Prostate gland (tissue), 2 donors: ENCODE results near the gene ZNF266. TPM values are rescaled to one million over a fixed set of nuclear protein-coding genes. Genes with fewer than 3 reads are reported as not detected.

ENCODE experiments used
- DNase-seq: peaks from one replicate; pipeline ENCODE4 v3.0.0-alpha.2; 2019; ENCODE audit warnings: low spot score
- H3K27ac ChIP-seq, 2 donors: fragments of 200-600 bp; sonication (generic); 2 replicates each; pipeline ENCODE4 v1.5.1; 2017 to 2019
- H3K27me3 ChIP-seq: fragments of 200-600 bp; sonication (generic); replicated peaks from 2 replicates; pipeline ENCODE4 v1.5.1; 2019; ENCODE audit not compliant: insufficient read depth
- H3K36me3 ChIP-seq, 2 donors: fragments of 200-600 bp; sonication (generic); 1 replicate in 1 of 2; 2 replicates in 1 of 2; pipeline versions ENCODE4 v1.5.1 to v1.8.1; 2017 to 2019
- H3K4me1 ChIP-seq: fragments of 200-600 bp; sonication (generic); replicated peaks from 2 replicates; pipeline ENCODE4 v1.5.1; 2019
- H3K4me3 ChIP-seq, 2 donors: fragments of 200-600 bp; sonication (generic); 2 replicates each; pipeline ENCODE4 v1.5.1; 2017 to 2019
- H3K9me3 ChIP-seq: fragments of 200-600 bp; sonication (generic); 2 replicates; pipeline ENCODE4 v1.5.1; 2017
- CTCF ChIP-seq, 4 experiments: fragments of 200-600 bp in 2 of 4; fragments of 450-650 bp in 2 of 4; sonication (generic) in 2 of 4; IDR thresholded peaks; 1 replicate in 3 of 4; 2 replicates in 1 of 4; pipeline ENCODE4 v1.5.1; 2016 to 2019; ENCODE audit warnings: antibody characterized with exemption in 4 of 4, mild to moderate bottlenecking in 2 of 4, moderate library complexity in 2 of 4
- POLR2A ChIP-seq: fragments of 450-650 bp; IDR thresholded peaks from one replicate; pipeline ENCODE4 v1.6.1; 2016; ENCODE audit warnings: antibody characterized with exemption, mild to moderate bottlenecking
- POLR2AphosphoS5 ChIP-seq: sonication (generic); formaldehyde crosslinking; IDR thresholded peaks from one replicate; pipeline ENCODE4 v1.6.1; 2017; ENCODE audit warnings: antibody characterized with exemption
- WGBS: methylation state at CpG from one replicate; pipeline ENCODE4 v1.1.5; 2018; 5-methylcytosine and 5-hydroxymethylcytosine counted together
- intact Hi-C: fragments of 100-400 bp; cut with DNase I; formaldehyde crosslinking; loops from one replicate; pipeline ENCODE4 v1.14.2; 2022
- total RNA-seq, 2 donors: library from RNA; depleted of rRNA; stranded (reverse); fragments of >200 nt; gene quantifications; one replicate each; pipeline ENCODE4 v1.1.0, GENCODE V29; 2016

Gene ZNF266
- total RNA-seq, 2 donors from 2014 or later: 20.4 to 22.9 TPM

DNA sequence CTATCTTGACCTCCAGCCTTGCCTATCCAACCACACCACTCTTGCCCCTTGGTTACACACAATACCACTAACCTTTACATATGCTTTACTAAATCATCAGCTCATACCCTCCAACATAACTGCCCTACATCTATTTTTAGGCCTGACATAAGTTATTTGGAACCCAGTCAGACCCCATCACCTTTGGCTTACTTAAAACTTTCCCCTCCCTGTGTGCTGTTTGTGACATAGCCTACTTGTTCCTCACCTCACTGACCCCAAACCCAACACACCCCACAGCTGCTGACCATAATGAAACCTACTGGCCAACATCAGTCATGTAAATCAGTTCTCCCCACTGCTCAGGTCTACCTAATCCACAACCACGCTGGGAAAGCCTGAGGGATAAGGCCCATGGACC is 4.9 kb downstream of the ZNF266 start:
- 100% methylated on average over 1 of the region's 1 CpG for WGBS
- H3K36me3 ChIP-seq: peaks cover 5% of the 10 kb centered on the region in 2 donors
- H3K27me3 ChIP-seq: no peaks in the 10 kb centered on the region
- peaks cover 3% of the 10 kb centered on the region for H3K4me1 ChIP-seq
- no peaks in the 10 kb centered on the region for H3K9me3 ChIP-seq
- H3K27ac ChIP-seq: no peak overlapping the region
- intact Hi-C loops: loop anchor here (10.0 kb wide), 4 partner anchors 104 to 364 kb away; partner anchors contain the start of genes ZNF426 and ZNF559
- TF ChIP-seq POLR2A (no peak), POLR2AphosphoS5 (no peak), CTCF (IDR thresholded peaks at IDR 0.05) (no peak)
- no peak for DNase-seq
- no peak overlapping the region for H3K4me3 ChIP-seq

- no peak overlapping the region for H3K27ac ChIP-seq
- no peaks in the 10 kb centered on the region for H3K27me3 ChIP-seq
- H3K9me3 ChIP-seq: no peaks in the 10 kb centered on the region
- peaks cover 5% of the 10 kb centered on the region in 2 donors for H3K36me3 ChIP-seq
- 83% methylated on average over 6 of the region's 6 CpGs for WGBS
- no peaks in the 10 kb centered on the region for H3K4me1 ChIP-seq
- TF ChIP-seq CTCF (IDR thresholded peaks at IDR 0.05): no peak
- no peak for TF ChIP-seq POLR2A
- no peak for TF ChIP-seq POLR2AphosphoS5
- intact Hi-C loops: no loop called here
- DNase-seq: no peak
- no peak overlapping the region for H3K4me3 ChIP-seq
Measured at GRCh38 chr19:9427941-9428340, 7.4 kb downstream of the ZNF266 start.

DNA sequence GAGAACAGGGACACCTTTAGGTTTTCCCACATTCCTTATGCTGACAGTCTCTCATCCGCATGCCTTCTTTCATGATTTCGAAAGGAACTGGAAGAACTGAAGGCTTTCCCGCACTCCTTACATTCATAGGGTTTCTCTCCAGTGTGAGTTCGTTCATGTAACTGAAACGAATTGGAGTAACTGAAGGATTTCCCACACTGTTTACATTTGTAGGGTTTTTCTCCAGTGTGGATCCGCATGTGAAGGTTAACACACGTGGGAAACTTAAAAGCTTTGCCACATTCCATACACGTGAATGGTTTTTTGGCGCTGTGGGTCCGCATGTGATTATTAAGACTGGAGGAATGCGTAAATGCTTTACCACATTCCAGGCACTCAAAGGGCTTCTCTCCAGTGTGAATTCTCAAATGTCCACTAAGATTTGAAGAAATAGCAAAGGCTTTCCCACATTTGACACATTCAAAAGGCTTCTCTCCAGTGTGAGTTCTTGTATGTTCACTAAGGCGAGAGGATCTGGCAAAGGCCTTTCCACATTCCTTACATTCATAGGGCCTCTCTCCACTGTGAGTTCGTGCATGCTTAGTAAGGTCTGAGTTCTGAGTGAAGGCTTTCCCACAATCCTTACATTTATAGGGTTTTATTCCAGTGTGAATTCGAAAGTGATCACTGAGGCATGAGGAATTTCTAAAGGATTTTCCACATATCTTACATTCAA is 22.0 kb downstream of the ZNF266 start:
- intact Hi-C loops: no loop called here
- no peak for TF ChIP-seq POLR2AphosphoS5
- no peak for TF ChIP-seq CTCF (IDR thresholded peaks at IDR 0.05)
- no peak for TF ChIP-seq POLR2A
- Histone ChIP-seq H3K36me3 (peaks cover 26 to 44% of the 10 kb centered on the region in 2 donors), H3K27ac (no peak overlapping the region), H3K4me1 (no peaks in the 10 kb centered on the region), H3K9me3 (no peaks in the 10 kb centered on the region), H3K27me3 (no peaks in the 10 kb centered on the region), H3K4me3 (no peak overlapping the region)
- WGBS: 98% methylated on average over 14 of the region's 14 CpGs
- DNase-seq: no peak

DNA sequence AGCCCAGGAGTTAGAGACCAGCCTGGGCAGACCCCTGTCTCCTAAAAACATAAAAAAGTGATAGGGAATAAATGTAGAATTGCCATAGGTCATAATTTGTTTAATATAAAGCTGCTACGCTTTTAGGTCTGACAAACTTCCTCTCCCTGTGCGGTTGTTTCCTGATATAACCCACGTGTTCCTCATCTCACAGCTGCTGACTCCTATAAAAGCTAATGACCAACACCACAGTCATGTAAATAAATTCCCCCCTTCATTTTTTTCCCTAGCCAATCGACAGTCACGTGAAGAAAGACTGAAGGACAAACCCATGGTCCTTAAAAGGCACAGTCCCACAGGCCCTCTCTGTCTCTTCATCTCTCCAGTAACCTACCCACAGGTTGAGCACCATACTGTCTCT is 27.5 kb downstream of the ZNF266 start:
- WGBS: 86% methylated on average over 5 of the region's 5 CpGs
- Histone ChIP-seq H3K36me3 (no peaks in the 10 kb centered on the region), H3K9me3 (no peaks in the 10 kb centered on the region), H3K4me1 (no peaks in the 10 kb centered on the region), H3K4me3 (no peak overlapping the region), H3K27ac (no peak overlapping the region), H3K27me3 (no peaks in the 10 kb centered on the region)
- DNase-seq: no peak
- TF ChIP-seq POLR2A (no peak), CTCF (IDR thresholded peaks at IDR 0.05) (no peak), POLR2AphosphoS5 (no peak)
- intact Hi-C loops: no loop called here

- under 1% methylated on average over 39 of the region's 39 CpGs for WGBS
- intact Hi-C loops: no loop called here
- TF ChIP-seq POLR2AphosphoS5 (no peak), CTCF (IDR thresholded peaks at IDR 0.05) (no peak)
- Histone ChIP-seq H3K4me1 (no peaks in the 10 kb centered on the region), H3K4me3 (peak overlapping the region; percentile 40 to 41), H3K27ac (peak overlapping the region; percentile 35 to 53), H3K27me3 (no peaks in the 10 kb centered on the region), H3K36me3 (no peaks in the 10 kb centered on the region), H3K9me3 (no peaks in the 10 kb centered on the region)
- DNase-seq: peak; percentile 43
Measured at GRCh38 chr19:9406798-9407352, 28.5 kb downstream of the ZNF266 start.
